Activated T-cell treated with anti-CD3 and anti-CD28 coated beads for 1 hour (primary cell): Measurements from ENCODE around the gene KCNK2.
"Not testable (repeated sequence)": the region's sequence is repeated elsewhere in the genome, so short reads cannot be mapped to it uniquely, and the experiment has no call there.

Experiments
- DNase-seq: peaks from one replicate; pipeline ENCODE4 v3.0.0-alpha.2; 2020; ENCODE audit warnings: low read depth

The KCNK2 gene

GRCh38 chr1:215151841-215152549, 69.5 kb downstream of the KCNK2 start:
- DNase-seq, result no peak

- DNase-seq, result no peak
Observed at GRCh38 chr1:215156232-215156631, 73.7 kb downstream of the KCNK2 start.

GRCh38 chr1:215160351-215160750, 77.8 kb downstream of the KCNK2 start:
- no peak for DNase-seq

- not testable (repeated sequence) for DNase-seq
Observed at GRCh38 chr1:215163144-215163543, 80.6 kb downstream of the KCNK2 start.

GRCh38 chr1:215166886-215167285, 84.3 kb downstream of the KCNK2 start:
- DNase-seq, result no peak

- no peak for DNase-seq
Observed at GRCh38 chr1:215181518-215181917, 99.0 kb downstream of the KCNK2 start.

GRCh38 chr1:215185067-215185620, 102.6 kb downstream of the KCNK2 start:
- DNase-seq, result no peak

- no peak for DNase-seq
Observed at GRCh38 chr1:215188302-215188950, 105.9 kb downstream of the KCNK2 start.

- no peak for DNase-seq
Observed at GRCh38 chr1:215192306-215192705, 109.8 kb downstream of the KCNK2 start.

GRCh38 chr1:215198021-215198420, 115.5 kb downstream of the KCNK2 start:
- no peak for DNase-seq

- DNase-seq, result no peak
Observed at GRCh38 chr1:215200121-215200520, 117.6 kb downstream of the KCNK2 start.

- no peak for DNase-seq
Observed at GRCh38 chr1:215201283-215201682, 118.7 kb downstream of the KCNK2 start.

- no peak for DNase-seq
Observed at GRCh38 chr1:215202868-215203267, 120.3 kb downstream of the KCNK2 start.

- DNase-seq, result no peak
Observed at GRCh38 chr1:215210167-215210566, 127.6 kb downstream of the KCNK2 start.

- no peak for DNase-seq
Observed at GRCh38 chr1:215215846-215216245, 133.3 kb downstream of the KCNK2 start.

GRCh38 chr1:215219372-215219771, 136.8 kb downstream of the KCNK2 start:
- DNase-seq, result no peak

- no peak for DNase-seq
Observed at GRCh38 chr1:215220346-215220745, 137.8 kb downstream of the KCNK2 start.

GRCh38 chr1:215226757-215227156, 144.2 kb downstream of the KCNK2 start:
- DNase-seq, result no peak

- no peak for DNase-seq
Observed at GRCh38 chr1:215228193-215228592, 145.7 kb downstream of the KCNK2 start.

GRCh38 chr1:215241451-215241850, 158.9 kb downstream of the KCNK2 start:
- DNase-seq, result no peak

- no peak for DNase-seq
Observed at GRCh38 chr1:215243345-215244054, 161.0 kb downstream of the KCNK2 start.

- DNase-seq, result no peak
Observed at GRCh38 chr1:215250913-215251312, 168.4 kb downstream of the KCNK2 start.

- DNase-seq, result no peak
Observed at GRCh38 chr1:215251428-215251827, 168.9 kb downstream of the KCNK2 start.
